HS-27A (cell line): ENCODE results near the gene TMPRSS7.

Source experiments
- DNase-seq: peaks from one replicate; pipeline ENCODE4 v3.0.0-alpha.2; 2012; ENCODE audit warnings: low read depth, missing footprints

The TMPRSS7 gene

DNA sequence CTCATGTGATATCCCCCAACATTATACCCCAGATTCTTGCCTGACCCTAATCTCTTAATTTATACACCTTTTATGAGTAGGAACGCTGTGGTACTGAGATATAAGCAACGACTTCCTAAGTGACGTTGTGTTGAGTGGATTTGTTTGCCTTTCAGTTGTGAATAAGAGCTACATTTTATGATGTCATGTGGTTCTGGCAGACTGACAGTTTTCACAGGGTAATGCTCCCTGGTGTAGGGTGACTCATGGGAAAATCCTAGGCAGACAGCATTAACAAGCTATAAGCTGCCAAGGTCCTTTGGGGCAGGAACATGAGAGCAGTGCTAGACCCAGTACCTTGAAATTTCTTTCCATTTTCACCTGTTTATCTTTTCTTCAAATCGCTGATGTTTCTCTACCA is 62.8 kb downstream of the TMPRSS7 start:
- DNase-seq, result peak; percentile 98

DNA sequence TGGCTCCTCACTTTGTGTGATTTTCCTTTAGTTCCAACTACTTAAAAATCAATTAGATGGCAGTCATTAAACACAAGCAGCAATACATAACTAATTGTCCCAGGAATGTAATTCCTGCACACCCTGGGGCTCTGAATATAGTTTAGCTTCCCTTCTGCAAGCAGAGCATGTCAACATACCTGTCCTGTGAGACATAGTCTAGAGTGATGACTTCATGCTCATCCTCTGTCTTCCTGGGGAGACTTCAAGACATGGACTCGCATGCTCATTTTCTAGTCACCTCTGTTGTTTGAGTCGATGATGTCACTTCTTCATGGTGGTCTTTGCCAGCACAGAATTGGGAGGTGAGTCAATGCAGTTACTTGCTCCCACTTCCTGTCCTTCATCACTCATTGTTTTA is 67.4 kb downstream of the TMPRSS7 start:
- no peak for DNase-seq

DNA sequence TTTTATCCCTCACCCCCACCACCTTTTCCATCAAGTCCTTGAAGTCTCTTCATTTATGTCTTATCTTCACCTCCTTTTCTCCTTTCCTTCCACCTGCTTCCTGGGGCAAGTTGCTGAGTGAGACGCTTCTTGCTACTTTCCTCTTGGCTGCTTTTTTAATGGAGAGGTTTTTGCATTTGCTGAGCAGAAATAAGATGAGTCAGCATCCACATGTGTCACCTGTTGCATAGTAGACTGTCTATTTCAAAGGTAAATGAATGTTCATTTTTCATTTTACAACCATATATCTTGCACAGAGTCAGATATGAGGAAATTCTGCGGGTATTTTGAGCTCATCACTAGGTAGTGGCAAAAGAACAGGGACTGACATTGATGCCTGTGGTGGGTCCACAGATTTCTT is 70.2 kb downstream of the TMPRSS7 start:
- DNase-seq, result no peak

DNA sequence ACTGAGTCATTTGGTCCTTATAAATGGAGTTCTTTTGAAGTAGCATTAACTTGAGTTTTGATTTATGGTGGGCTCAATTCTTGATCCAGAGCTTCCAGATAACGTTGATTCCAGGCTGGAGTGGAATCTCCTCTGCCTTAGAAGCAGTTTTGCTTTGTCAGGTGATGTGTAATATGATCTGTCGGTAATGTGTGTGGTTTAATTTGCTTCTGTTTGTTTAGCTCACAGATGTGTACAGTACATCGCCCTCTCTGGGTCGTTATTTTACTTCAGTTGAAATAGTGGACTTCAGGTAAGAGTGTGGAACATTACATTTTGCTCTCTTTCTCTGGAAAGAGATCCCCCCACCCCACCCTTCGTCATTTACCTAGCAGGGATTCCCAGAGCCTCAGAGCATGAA is 74.8 kb downstream of the TMPRSS7 start:
- DNase-seq, result no peak

DNA sequence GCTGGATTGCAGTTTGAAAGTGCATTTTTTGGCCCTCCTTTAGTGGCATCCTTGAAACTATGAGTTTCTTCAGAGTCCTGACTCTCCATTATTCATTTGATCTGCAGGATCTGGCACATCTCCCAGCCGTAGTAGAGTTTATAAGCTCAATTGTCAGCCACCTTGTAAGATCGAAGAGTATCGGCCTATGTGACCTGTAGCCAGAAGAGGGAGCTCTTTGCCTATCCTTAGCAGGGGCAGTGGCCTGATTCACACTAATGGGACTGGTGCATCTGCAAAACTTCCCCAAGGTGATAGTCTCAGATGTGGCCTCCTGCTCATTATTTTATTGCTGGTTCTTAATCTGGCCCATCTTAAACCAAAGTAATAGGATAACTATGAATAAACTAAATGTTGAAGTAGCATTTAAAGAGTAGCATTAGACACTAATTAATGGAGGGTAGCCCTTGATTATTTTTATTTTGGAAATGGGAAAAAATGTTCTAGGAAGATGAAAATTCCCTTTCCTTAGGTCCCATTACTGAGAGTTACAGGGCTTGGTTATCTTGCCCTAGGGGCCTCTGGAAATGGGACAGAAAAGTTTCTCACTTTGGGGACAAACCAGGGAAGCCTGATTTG is 77.4 kb downstream of the TMPRSS7 start:
- DNase-seq, result no peak

DNA sequence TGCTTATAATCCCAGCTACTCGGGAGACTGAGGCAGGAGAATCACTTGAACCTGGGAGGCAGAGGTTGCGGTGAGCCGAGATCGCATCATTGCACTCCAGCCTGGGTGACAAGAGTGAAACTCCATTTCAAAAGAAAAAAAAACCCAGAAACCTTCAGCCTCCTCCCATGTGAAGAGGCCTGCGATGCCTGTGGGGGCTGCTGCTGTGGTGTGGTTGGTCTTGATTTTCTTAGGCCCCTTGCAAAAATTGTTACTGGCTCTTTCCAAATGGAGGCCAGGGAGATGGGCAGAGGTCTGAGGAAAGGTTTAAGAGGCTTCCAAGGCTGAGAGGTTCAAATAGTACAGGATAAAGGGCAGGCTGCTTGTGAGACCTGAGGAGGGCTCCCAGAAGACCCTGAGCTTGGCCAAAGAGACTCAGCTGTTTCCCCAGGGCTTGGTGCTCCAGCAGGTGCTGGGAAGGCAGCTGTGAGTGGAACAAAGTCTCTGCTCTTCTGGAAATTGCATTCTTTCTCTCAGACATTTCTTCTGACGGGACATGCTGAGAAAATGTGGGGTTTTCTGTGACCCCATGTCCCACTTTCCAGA is 80.1 kb downstream of the TMPRSS7 start:
- no peak for DNase-seq

DNA sequence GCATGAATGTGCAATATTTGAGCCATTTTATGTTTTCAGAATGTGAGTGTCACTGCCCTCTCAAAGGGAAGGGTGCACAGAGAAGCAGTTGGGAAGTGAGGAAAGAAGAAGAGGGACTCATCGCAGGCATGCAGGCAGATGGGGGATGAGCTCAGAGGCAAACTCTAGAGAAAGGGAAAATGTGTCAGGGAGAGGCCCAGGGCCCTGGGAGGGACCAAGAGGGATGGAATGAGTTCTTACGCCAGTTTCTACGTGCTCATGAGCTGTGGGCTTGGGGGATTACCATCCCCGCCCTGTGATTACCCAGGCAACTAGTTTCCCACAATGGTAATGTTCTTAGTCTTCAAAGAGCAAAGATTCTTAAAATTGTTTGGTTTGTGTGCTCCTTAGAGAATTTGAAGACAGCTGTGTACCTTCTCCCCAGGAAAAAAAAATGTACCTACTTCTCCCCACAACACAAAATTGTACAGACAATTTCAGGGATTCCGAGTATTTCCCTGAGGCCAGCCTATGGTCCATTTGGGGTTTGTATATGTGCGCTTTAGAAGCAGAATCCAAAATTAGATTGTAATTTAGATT is 80.7 kb downstream of the TMPRSS7 start:
- DNase-seq, result no peak

DNA sequence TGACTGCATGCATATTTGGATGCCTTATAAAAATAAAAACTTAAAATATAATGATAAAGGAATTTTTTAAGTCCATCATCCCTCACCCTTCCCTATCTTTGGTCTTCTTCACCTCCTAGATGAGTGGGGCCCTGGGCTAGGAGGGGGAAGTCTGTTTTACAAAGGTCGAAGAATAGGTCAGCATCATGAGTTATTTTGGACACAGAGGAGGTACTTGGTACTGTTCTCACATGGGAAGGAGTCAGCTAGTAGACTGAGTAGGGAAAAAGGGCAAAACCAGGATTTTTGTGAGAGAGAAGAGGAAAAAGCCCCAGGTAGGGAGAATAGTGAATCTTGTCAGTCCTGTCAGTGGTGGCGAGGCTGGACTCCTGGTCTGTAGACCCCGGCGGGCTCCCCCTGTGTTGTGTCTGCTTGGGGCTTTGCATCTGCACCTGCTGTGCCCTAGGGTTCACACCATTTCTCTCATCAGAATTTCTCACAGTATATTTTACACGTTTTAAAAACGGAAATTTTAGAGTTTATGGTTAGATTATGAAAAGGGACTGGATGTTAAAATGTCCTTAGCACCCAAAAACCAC is 81.4 kb downstream of the TMPRSS7 start:
- no peak for DNase-seq

DNA sequence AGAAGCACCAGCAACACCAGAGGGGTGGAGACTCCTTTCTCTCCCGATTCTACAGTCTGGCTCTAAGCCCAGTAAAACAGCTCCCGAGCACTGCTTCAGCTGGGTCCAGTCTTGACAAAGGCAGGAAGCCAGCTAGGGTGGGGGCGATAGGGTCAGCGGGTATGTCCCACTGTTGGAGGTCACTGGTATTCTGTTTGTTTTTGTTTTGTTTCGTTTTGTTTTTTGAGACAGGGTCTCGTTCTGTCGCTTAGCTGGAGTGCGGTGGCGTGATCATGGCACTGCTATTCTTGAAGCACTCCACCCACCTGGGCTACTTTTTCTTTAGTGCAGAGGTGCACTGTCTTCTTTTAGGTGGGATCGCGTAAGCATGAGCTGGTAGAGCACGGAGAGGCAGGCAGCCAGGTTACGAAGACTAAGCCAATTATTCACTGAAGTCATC is 82.2 kb downstream of the TMPRSS7 start:
- no peak for DNase-seq

DNA sequence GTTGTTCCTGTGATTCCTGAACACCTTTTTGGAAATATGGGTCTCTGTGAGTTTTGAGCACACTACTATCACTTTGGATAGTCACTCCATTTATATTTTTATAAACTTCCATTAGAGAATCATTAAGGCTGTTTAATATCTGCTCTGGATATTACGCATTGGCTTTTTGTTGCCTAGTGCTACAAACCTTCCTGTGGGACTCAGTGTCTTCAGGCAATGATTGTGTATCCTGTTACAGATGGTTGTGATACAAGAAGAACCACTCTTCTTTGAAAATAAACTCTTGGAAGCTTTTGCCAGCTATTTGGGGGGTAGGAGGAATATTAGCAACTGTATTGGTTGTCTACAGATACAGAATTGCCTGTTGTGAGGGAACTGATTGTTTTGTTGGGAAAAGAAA is 82.9 kb downstream of the TMPRSS7 start:
- no peak for DNase-seq

DNA sequence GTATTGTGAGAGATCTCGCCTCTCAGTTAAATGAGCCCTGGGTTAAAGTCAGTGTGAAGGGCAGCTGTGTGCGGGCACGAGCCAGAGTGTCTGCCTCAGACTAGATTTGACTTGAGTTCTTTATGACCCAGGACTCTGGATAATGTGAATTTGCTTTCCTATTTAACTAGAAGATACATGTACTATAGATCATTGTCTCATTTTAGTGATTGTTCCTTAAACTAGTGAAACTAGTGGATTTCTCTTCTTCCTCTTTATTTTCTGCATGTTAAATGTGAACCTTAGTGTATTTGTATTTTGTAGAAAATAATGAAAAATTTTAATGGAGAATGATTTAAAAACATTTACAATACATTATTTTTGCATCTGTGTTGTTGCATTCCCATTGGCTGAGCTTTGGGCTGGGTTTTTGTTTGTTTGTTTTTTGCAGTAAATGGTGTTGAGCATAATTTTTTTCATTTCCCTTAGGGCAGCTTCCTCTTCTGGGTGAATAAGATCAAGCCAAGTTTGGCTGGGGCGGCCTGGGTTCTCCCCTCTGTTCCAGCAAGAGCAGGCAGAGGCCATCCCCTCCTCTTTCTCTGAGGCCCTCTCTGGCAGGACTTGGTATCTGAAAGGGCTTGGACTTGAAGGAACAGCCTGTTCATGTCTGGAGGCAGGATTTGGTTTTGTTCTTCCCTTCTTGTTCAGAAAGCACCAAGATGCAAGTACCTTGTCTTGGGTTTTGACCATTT is 83.5 kb downstream of the TMPRSS7 start:
- DNase-seq, result no peak

DNA sequence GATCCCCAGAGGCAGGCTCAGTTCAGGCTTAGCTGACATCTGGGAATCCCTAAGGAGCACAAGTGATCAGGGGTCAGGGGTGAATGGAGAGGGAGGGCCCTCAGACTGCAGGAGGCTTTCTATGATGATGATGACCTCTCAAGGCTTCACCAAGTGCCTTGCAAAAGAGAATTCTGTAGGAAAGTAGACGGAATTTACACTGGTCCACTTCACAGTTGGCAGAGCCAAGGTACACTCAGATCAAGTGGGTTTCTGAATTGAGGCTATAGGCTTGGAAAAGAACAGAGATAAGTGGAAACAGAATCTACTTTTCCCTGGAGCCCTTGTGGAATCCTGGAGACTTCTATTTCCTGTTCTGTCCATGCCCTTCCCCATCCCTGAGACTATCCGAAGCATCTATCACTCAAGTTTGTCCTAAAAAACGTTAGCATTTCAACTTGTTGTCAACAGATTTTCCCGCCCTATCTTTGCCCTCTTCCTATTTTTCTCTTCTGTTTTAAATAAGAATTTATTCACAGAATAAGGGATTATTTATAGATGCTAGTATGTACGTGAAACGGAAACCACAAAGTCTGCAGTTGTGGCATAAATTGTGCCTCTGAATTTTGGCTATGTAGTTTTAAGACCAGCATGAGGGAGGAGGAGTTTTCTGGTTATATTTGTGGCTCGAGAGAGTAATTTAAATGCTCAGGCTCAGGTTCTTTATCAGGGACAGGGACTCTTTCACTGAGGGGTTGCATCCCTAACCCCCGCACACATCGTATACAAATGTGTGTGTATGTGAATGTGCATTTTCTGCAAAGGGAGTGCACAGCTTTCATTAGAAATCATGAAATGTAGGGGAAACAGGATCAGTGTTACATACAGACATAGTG is 85.7 kb downstream of the TMPRSS7 start:
- DNase-seq, result no peak

DNA sequence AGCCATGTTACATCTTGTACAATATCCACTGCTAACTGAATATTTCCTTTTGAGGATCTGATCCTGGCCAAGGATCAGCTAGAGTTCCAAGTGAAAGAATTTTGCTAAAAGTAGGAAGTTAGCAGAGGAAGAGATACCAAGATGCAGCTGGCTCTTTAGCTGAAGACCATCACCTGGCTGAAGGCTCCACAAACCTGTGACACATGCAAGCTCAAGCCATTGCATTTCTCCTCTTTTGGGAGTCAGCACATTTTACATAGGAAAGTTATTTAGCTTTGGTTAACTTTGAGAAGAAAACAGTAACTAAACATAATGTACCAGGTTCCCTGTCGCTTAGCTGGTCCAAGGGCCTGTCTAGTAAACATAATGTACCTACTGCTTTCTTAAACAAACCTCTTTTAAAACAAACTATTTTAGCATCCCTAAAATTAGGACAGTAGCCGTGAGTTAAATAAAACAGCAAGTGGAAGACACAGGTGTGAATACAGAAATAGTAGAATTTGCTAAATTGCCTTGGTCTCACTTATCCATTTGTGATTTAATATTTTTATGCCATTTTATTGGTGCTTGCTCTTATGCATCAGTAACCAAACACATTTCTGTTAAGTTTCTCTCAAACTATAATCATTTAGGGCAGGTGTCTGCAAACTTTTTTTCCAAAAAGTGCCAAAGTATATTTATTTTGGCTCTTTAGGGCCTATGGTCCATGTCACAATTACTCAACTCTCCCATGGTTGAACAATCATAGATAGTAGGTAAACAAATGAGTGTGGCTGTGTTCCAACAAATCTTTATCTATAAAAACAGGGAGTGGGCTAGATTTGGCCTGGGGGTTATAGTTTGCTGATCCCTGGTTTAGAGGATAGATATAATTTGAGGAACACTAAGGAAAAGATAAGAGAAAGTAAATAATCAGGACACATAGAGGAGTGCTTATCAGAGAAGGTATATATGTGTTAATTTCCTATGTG is 87.3 kb downstream of the TMPRSS7 start:
- DNase-seq, result no peak

DNA sequence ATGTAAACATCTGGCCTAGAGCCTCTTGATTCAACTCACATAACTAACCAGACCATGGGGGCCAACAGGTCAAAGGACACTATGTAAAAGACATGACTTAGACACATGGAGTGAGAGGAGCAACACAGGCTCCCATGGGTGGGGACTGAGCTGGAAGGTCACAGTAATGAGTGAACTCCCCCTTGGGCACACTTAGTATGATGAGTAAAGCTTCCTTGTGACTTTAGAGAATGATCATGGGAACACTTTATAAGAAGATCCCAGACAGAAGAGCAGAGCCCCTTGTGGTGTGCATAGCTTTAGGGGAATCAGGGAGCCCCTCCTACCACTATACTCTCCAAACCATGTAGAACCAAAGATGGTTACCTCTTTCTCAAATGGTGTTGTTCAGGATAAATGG is 88.3 kb downstream of the TMPRSS7 start:
- no peak for DNase-seq

DNA sequence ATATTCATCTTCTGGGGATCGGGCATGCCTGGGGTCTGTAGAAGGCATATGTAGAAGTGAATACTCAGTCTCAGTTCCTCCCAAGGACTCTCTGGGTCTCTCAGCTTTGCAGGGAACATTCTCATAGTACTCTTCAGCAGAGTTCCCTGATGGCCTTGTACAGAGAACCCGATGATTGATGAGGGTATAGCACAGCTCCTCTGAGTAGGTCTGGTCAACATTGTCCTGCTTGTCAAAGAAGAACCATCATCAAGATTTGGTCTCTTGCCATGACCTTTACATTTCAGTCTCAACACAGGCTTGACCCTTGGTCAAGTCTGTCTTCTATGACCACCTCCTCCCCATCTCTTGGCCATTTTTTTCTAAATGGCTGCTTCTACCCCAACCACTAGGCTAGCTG is 89.0 kb downstream of the TMPRSS7 start:
- no peak for DNase-seq

DNA sequence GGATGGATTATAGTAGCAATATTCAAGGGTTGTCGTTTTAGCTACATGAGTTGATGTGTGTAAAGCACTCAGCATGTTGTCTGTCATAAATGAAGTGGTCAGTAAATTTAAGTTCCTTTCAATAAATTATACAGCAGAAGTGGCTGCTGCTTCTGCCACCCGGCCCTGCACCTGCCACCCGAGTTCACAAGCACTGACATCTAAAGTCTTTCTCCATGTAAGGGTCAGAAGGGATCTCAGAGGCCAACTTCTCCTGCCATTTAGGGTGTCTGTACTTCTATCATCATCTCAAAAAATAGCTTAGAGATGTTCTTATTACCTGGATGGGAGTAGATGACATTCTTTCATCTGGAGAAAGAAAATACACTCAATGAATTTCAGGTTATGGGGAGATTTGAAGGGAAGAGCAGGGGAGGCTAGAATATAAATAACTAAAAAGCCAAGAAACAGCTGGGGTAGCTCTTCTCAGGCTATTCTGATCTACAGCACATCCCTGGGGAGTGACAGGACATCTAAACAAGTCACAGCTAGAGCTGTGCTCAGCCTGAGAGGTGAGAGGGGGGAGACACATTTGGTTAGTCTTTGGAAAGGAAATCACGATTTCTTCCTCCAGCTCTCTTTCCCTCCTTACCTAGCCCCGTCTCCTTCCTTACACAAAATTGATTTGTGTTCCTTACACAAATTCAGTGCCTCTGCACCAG is 90.5 kb downstream of the TMPRSS7 start:
- no peak for DNase-seq

DNA sequence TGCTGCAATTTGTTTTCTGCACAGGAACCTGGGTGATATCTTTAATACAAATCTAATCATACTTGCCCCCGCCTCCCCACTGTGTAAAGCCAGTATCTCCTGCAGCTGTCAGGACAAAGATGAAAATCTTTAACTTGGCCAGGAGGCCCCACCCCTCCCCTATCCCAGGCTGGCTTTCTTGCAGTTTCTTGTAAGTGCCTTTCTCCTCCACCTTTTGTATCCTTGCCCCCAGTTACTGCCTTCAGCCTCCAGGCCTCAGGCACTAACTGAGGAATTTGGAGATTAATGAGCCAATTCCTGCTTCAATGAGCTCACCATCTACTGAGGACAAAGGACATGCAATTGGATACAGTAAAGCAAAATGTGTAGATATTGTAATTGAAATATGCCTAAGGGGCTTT is 92.0 kb downstream of the TMPRSS7 start:
- no peak for DNase-seq

DNA sequence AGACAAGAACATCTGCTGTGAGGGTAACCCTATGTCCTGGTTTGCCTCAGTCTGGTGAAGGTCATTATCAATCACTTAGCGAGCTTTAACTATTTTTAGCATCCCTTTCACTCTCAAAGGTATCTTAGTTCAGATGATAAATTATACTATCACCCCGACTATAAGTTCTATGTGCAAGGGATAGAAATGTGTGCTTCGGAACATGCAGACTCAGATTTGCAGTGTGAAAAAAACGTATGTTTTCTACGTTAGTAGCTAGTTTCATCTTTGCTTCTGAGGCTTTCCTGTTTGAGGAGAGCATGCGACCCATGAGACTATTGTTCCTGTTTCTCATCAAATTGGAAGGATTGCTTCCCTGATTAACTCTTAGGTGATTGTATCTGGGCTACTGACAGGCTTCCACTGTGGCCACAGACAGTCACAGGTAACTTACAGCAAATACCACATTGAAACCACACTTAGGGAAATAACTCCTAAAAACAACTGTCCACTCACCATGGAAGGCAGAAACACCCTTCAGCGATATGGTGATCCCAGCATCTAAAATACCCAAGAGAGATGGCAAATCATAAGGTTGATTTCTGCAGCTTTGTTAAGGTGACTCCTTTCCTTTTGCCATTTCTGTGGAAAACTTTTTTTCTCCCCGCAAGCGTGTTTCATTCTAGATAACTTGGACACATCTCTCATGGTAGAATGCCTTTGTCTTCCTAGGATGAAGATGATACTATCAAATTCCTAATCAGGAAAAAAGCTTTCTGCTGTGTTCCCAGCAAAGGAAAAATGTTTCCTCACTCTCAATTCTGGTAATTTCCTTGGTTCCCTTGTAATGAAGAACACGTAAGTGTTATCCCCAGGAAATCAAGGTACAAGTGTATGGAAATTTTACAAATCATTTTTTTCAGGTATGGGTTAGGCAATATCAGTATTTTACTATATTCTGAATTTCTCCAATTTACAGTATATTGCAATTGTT is 93.3 kb downstream of the TMPRSS7 start:
- DNase-seq, result no peak
